Liver (tissue), 9 donors: ENCODE measurements around the gene C9orf50. TPM values are rescaled to one million over a fixed set of nuclear protein-coding genes. Genes with fewer than 3 reads are reported as not detected.

Source experiments
- DNase-seq: peaks from one replicate; pipeline ENCODE4 v3.0.0-alpha.2; 2017; ENCODE audit warnings: low spot score
- H3K27ac ChIP-seq, 2 donors: one replicate each; pipeline ENCODE4 v1.7.0; 2013; ENCODE audit warnings: inconsistent platforms in 2 of 2, low read length in 2 of 2, control low read depth in 1 of 2, low read depth in 1 of 2, mild to moderate bottlenecking in 1 of 2
- H3K27me3 ChIP-seq, 4 donors: one replicate each; pipeline versions ENCODE4 v1.6.1 to v1.7.0; 2013; ENCODE audit warnings: low read length in 3 of 4, inconsistent platforms in 1 of 4, mild to moderate bottlenecking in 1 of 4, moderate library complexity in 1 of 4; ENCODE audit not compliant: control insufficient read depth in 4 of 4, insufficient read depth in 4 of 4
- H3K36me3 ChIP-seq, 4 donors: one replicate each; pipeline versions ENCODE4 v1.6.1 to v1.7.0; 2013; ENCODE audit warnings: low read length in 3 of 4, mild to moderate bottlenecking in 3 of 4, low read depth in 1 of 4, moderate library complexity in 1 of 4; ENCODE audit not compliant: control insufficient read depth in 4 of 4, insufficient read depth in 3 of 4
- H3K4me1 ChIP-seq, 4 donors: one replicate each; pipeline versions ENCODE4 v1.6.1 to v1.7.0; 2013; ENCODE audit warnings: low read length in 3 of 4, mild to moderate bottlenecking in 3 of 4, moderate library complexity in 1 of 4; ENCODE audit not compliant: control insufficient read depth in 4 of 4, insufficient read depth in 4 of 4
- H3K4me3 ChIP-seq, 3 donors: one replicate each; pipeline versions ENCODE4 v1.6.1 to v1.7.0; 2013; ENCODE audit warnings: low read length in 3 of 3, control low read depth in 1 of 3, low read depth in 1 of 3, mild to moderate bottlenecking in 1 of 3
- H3K9ac ChIP-seq, 2 donors: one replicate each; pipeline ENCODE4 v1.7.0; 2013; ENCODE audit warnings: low read length in 2 of 2, mild to moderate bottlenecking in 2 of 2, moderate library complexity in 2 of 2, control low read depth in 1 of 2, low read depth in 1 of 2
- H3K9me3 ChIP-seq, 4 donors: one replicate each; pipeline versions ENCODE4 v1.6.1 to v1.7.0; 2013; ENCODE audit warnings: low read length in 3 of 4; ENCODE audit not compliant: control insufficient read depth in 4 of 4
- ATF3 ChIP-seq: IDR thresholded peaks from 2 replicates; pipeline ENCODE4 v1.6.1; 2016; ENCODE audit warnings: antibody characterized with exemption
- CTCF ChIP-seq: fragments of 150-350 bp; IDR thresholded peaks from 2 replicates; pipeline ENCODE4 v1.5.1; 2017; ENCODE audit warnings: improper control_type of control experiment, low read depth, low read length; ENCODE audit not compliant: missing input control
- EGR1 ChIP-seq, 2 donors: IDR thresholded peaks; 2 replicates each; pipeline ENCODE4 v1.6.1; 2016 to 2018; ENCODE audit warnings: antibody characterized with exemption in 2 of 2, low read depth in 2 of 2
- FOXA1 ChIP-seq: IDR thresholded peaks from 2 replicates; pipeline ENCODE4 v1.6.1; 2016; ENCODE audit warnings: antibody characterized with exemption
- FOXA2 ChIP-seq: IDR thresholded peaks from 2 replicates; pipeline ENCODE4 v1.6.1; 2016; ENCODE audit warnings: antibody characterized with exemption
- GABPA ChIP-seq, 2 donors: IDR thresholded peaks in 1 of 2; conservative IDR thresholded peaks in 1 of 2; 2 replicates each; pipeline ENCODE4 v1.6.1; 2016; ENCODE audit warnings: antibody characterized with exemption in 2 of 2, mild to moderate bottlenecking in 1 of 2, moderate library complexity in 1 of 2
- HNF4A ChIP-seq, 2 donors: conservative IDR thresholded peaks; 2 replicates each; pipeline ENCODE4 v1.6.1; 2016; ENCODE audit warnings: antibody characterized with exemption in 2 of 2, mild to moderate bottlenecking in 2 of 2
- HNF4G ChIP-seq: IDR thresholded peaks from 2 replicates; pipeline ENCODE4 v1.6.1; 2016; ENCODE audit warnings: antibody characterized with exemption
- MAX ChIP-seq: IDR thresholded peaks from 2 replicates; pipeline ENCODE4 v1.6.1; 2016; ENCODE audit warnings: antibody characterized with exemption
- RAD21 ChIP-seq, 2 donors: IDR thresholded peaks; 2 replicates each; pipeline ENCODE4 v1.6.1; 2016; ENCODE audit warnings: antibody characterized with exemption in 2 of 2, mild to moderate bottlenecking in 2 of 2
- REST ChIP-seq: IDR thresholded peaks from 2 replicates; pipeline ENCODE4 v1.6.1; 2016; ENCODE audit warnings: antibody characterized with exemption, mild to moderate bottlenecking
- RXRA ChIP-seq, 2 donors: IDR thresholded peaks; 2 replicates each; pipeline ENCODE4 v1.6.1; 2017 to 2018; ENCODE audit warnings: antibody characterized with exemption in 2 of 2, mild to moderate bottlenecking in 1 of 2
- TAF1 ChIP-seq: conservative IDR thresholded peaks from 2 replicates; pipeline ENCODE4 v1.6.1; 2016; ENCODE audit warnings: antibody characterized with exemption, mild to moderate bottlenecking
- YY1 ChIP-seq: IDR thresholded peaks from 2 replicates; pipeline ENCODE4 v1.6.1; 2016; ENCODE audit warnings: antibody characterized with exemption, mild to moderate bottlenecking
- ZBTB33 ChIP-seq: IDR thresholded peaks from 2 replicates; pipeline ENCODE4 v1.6.1; 2016; ENCODE audit warnings: antibody characterized with exemption
- WGBS: extraction: QIAGEN DNeasy Blood & Tissue Kit; methylation state at CpG from one replicate; pipeline ENCODE4 v1.1.7; 2013; 5-methylcytosine and 5-hydroxymethylcytosine counted together
- polyA plus RNA-seq, 2 donors: library from polyadenylated mRNA; stranded (reverse) in 1 of 2; unstranded in 1 of 2; fragments of 200-250 nt in 1 of 2; fragments of >200 nt in 1 of 2; fragmentation: Nextera tagmentation in 1 of 2; extraction: Ambion mirVana in 1 of 2; gene quantifications; one replicate each; pipeline versions ENCODE4 v1.2.1 to v1.2.3, GENCODE V29; 2013 to 2015
- total RNA-seq, 2 donors: library from RNA; depleted of rRNA; stranded (reverse); fragments of >200 nt; gene quantifications; one replicate each; pipeline ENCODE4 v1.2.3, GENCODE V29; 2014
- donor health status: healthy.
- donor health status: healthy.
- donor health status: healthy.
- donor health status: healthy.
- donor health status: healthy.

The C9orf50 gene
- total and polyA plus RNA-seq, 4 donors: 0.23 TPM; not detected in 3

- TF ChIP-seq EGR1 (IDR thresholded peaks at IDR 0.05; ENCODE audit: low read depth in 2 of 2) (no peak), MAX (no peak), FOXA2 (no peak), HNF4G (no peak), RAD21 (IDR thresholded peaks at IDR 0.05) (peak; percentile 68 to 83), GABPA (IDR thresholded peaks at IDR 0.05 in 1 of 2, conservative IDR thresholded peaks at IDR 0.05 in 1 of 2) (no peak), TAF1 (no peak), RXRA (IDR thresholded peaks at IDR 0.05) (no peak), YY1 (no peak), HNF4A (conservative IDR thresholded peaks at IDR 0.05) (no peak), FOXA1 (no peak), CTCF (peak; percentile 94), ZBTB33 (no peak)
- H3K9me3 ChIP-seq: no peaks in the 10 kb centered on the region
- H3K9ac ChIP-seq: peak overlapping the region; percentile 78 to 89
- H3K4me1 ChIP-seq: peaks cover 10 to 33% (median 22%) of the 10 kb centered on the region in 4 donors
- no peaks in the 10 kb centered on the region for H3K27me3 ChIP-seq
- H3K4me3 ChIP-seq: peak overlapping the region; percentile 53 to 65 (median 63)
- H3K27ac ChIP-seq: peak overlapping the region; percentile 76 to 86
- WGBS: under 1% methylated on average over 66 of the region's 66 CpGs
- H3K36me3 ChIP-seq: no peaks in the 10 kb centered on the region
- DNase-seq: peak; percentile 72
Measured at GRCh38 chr9:129610473-129611306, 10.2 kb downstream of the C9orf50 start.

- H3K36me3 ChIP-seq: no peaks in the 10 kb centered on the region
- no peak for TF ChIP-seq RXRA (IDR thresholded peaks at IDR 0.05)
- TF ChIP-seq REST: no peak
- TF ChIP-seq GABPA (IDR thresholded peaks at IDR 0.05 in 1 of 2, conservative IDR thresholded peaks at IDR 0.05 in 1 of 2): no peak
- TF ChIP-seq MAX: no peak
- TF ChIP-seq FOXA2: no peak
- TF ChIP-seq HNF4A (conservative IDR thresholded peaks at IDR 0.05): no peak
- TF ChIP-seq ZBTB33: no peak
- TF ChIP-seq RAD21 (IDR thresholded peaks at IDR 0.05): no peak
- TF ChIP-seq YY1: no peak
- no peak for TF ChIP-seq ATF3
- TF ChIP-seq HNF4G: no peak
- peak overlapping the region in 2 of 3 donors; percentile 63 to 65 for H3K4me3 ChIP-seq
- DNase-seq: no peak
- H3K27me3 ChIP-seq: no peaks in the 10 kb centered on the region
- under 1% methylated on average over 24 of the region's 24 CpGs for WGBS
- peak overlapping the region in 1 of 2 donors; percentile 78 for H3K9ac ChIP-seq
- H3K9me3 ChIP-seq: no peaks in the 10 kb centered on the region
- H3K27ac ChIP-seq: peak overlapping the region; percentile 76 to 86
- H3K4me1 ChIP-seq: peaks cover 10 to 33% (median 22%) of the 10 kb centered on the region in 4 donors
Measured at GRCh38 chr9:129610213-129610472, 10.8 kb downstream of the C9orf50 start.
